ENCODE measurements around the gene RARS2. TPM values are rescaled to one million over a fixed set of nuclear protein-coding genes. Genes with fewer than 3 reads are reported as not detected.

The RARS2 gene
- total RNA-seq, 4 donors from 2014 or later: 14.7 to 23.2 (median 17.3) TPM

DNA sequence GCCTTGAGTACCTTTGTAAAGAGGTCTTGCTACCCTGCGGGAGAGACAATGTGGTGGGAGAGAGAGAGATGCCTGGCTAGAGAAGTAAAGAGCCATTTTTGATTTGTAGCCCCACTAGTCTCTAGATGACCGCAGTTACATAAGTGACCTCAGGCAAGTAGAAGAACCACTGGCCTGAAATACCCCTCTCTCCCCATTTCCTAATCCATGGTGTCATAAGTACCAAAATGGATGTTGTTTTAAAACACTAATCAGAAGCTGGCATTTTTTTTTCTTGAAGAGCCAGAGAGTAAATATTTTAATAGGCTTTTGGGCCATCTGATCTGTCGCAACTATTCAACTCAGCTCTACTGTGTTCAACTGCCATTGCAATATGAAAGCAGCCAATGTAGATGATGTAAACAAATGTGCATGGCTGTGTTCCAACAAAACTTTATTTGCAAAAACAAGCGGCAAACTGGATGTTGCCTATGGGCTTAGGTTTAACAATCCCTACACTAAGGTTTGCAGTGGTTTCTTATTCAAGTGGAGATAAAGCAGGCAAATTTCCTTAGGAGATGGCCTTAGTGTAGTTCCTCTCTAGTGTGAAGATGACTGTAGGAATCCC is 36.5 kb downstream of the RARS2 start:
- no peak for DNase-seq (ENCODE audit: low spot score in 2 of 2)
- intact Hi-C loops (cut with DNase I; ENCODE audit: low total_unique reads): no loop called here
- TF ChIP-seq POLR2A (IDR thresholded peaks at IDR 0.05): no peak
- TF ChIP-seq, protein P1, sequence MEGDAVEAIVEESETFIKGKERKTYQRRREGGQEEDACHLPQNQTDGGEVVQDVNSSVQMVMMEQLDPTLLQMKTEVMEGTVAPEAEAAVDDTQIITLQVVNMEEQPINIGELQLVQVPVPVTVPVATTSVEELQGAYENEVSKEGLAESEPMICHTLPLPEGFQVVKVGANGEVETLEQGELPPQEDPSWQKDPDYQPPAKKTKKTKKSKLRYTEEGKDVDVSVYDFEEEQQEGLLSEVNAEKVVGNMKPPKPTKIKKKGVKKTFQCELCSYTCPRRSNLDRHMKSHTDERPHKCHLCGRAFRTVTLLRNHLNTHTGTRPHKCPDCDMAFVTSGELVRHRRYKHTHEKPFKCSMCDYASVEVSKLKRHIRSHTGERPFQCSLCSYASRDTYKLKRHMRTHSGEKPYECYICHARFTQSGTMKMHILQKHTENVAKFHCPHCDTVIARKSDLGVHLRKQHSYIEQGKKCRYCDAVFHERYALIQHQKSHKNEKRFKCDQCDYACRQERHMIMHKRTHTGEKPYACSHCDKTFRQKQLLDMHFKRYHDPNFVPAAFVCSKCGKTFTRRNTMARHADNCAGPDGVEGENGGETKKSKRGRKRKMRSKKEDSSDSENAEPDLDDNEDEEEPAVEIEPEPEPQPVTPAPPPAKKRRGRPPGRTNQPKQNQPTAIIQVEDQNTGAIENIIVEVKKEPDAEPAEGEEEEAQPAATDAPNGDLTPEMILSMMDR (IDR thresholded peaks at IDR 0.05): no peak
- H3K4me3 ChIP-seq (ENCODE audit: low read depth, poor library complexity, severe bottlenecking): no peak overlapping the region
- 84 to 98% methylated on average over 4 of the region's 4 CpGs for WGBS, 2 donors

DNA sequence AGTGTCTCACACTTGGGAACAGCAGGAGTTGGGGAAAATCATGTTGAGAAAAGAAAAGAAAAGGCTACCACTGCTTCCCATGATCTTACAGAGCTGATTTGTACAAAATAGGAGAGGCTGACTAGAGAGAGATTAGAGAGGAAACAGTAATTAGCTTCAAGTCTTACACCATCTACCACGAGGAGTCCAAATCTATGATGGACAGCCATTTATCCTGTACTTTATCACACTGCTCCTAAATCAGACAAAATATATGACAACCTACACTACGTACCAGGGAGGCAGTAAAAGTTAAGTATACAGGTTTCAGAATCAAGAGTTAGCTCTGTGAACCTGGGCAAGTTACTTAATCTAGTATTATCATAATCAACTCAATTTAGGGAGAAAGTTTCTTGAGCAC is 38.0 kb downstream of the RARS2 start:
- intact Hi-C loops (cut with DNase I; ENCODE audit: low total_unique reads): no loop called here
- H3K4me3 ChIP-seq (ENCODE audit: low read depth, poor library complexity, severe bottlenecking): no peak overlapping the region
- TF ChIP-seq, protein P1 (IDR thresholded peaks at IDR 0.05): no peak
- no peak for TF ChIP-seq POLR2A (IDR thresholded peaks at IDR 0.05)
- WGBS, 2 donors: 78 to 79% methylated on average over 2 of the region's 2 CpGs
- no peak for DNase-seq (ENCODE audit: low spot score in 2 of 2)

DNA sequence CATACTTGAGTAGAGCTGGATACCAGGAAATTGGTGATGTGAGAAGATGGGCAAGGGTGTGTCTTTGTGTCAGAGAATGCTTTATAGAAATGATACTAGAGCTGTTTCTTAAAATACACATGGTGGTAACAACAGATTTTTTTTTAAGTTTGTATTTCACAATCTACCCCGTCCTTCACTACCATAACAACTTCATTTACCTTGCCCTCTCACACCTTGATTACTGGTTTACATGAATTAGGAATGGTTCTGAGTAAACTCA is 45.4 kb downstream of the RARS2 start:
- 77 to 82% methylated on average over 1 of the region's 1 CpG for WGBS, 2 donors

DNA sequence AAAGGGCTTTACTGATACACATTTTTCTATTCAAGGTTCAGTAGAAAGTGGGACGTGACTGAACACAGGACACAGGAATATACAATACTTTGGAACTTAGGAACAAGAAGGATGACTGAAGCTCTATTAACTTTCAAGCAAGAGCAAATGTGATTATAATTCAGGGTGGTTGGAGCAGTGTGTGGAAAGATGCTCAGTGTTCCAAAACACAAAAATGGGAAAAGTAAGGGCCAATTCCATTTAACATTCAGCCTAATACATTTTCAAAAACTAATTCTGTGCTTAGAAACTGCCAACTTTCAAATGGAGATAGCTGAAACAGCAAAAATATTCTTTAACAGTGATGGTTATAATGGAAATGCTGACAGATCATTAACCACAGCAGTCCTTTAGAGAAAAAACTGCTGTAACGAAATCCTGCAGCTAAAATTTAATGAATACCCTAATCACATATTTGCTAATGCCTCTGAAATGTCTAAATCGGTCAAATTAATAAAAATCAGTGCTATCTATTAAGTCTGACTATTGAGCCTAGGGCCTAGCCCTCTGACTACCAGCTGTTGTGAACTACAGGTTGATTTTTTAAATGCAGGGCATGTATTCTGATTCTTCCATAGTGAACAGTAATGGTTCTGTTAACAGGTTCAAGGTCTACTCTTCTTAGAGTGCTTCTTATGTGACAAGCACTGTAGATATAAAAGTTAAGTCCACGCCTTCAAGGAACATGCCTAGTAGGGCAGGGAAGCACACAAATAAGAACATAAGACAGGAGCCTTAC is 45.9 kb downstream of the RARS2 start:
- 83 to 87% methylated on average over 4 of the region's 4 CpGs for WGBS, 2 donors
- DNase-seq (ENCODE audit: low spot score in 2 of 2): no peak
- intact Hi-C loops (cut with DNase I; ENCODE audit: low total_unique reads): no loop called here
- H3K4me3 ChIP-seq (ENCODE audit: low read depth, poor library complexity, severe bottlenecking): no peak overlapping the region
- TF ChIP-seq, protein P1 (IDR thresholded peaks at IDR 0.05): no peak
- TF ChIP-seq POLR2A (IDR thresholded peaks at IDR 0.05): no peak

More for the DNA sequence above, 45.4 kb downstream of the RARS2 start:
- DNase-seq (ENCODE audit: low spot score in 2 of 2): no peak
- no peak overlapping the region for H3K4me3 ChIP-seq (ENCODE audit: low read depth, poor library complexity, severe bottlenecking)
- intact Hi-C loops (cut with DNase I; ENCODE audit: low total_unique reads): no loop called here
- no peak for TF ChIP-seq POLR2A (IDR thresholded peaks at IDR 0.05)
- TF ChIP-seq, protein P1 (IDR thresholded peaks at IDR 0.05): no peak

DNA sequence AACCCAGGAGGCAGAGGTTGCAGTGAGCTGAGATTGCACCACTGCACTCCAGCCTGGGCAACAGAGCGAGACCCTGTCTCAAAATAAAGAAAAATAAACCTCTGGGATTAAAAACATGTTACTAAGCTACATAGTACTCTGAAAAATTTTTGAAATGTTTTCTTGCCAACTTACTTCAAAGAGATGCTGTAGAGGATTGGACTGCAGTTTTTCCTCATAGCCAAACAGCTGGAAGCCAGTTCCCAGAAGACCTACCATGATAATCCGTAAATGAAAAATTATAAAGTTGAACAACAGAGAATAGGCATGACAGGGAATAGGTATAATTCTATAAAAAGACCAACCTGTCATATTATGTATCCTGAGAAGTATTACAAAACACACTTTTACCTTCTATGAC is 48.0 kb downstream of the RARS2 start:
- TF ChIP-seq POLR2A (IDR thresholded peaks at IDR 0.05): no peak
- TF ChIP-seq, protein P1 (IDR thresholded peaks at IDR 0.05): no peak
- no peak overlapping the region for H3K4me3 ChIP-seq (ENCODE audit: low read depth, poor library complexity, severe bottlenecking)
- DNase-seq (ENCODE audit: low spot score in 2 of 2): no peak
- intact Hi-C loops (cut with DNase I; ENCODE audit: low total_unique reads): no loop called here
- WGBS, 2 donors: 71 to 81% methylated on average over 2 of the region's 2 CpGs
